Panc1 (cell line): ENCODE results near the gene CD244. TPM values are rescaled to one million over a fixed set of nuclear protein-coding genes. Genes with fewer than 3 reads are reported as not detected.

Experiments
- ATAC-seq: fragments of 200-7000 bp; cut with Tn5 transposase; 2 replicates; pipeline ENCODE4 v1.9.1; 2020; ENCODE audit warnings: mild to moderate bottlenecking, moderate library complexity
- BruUV-seq: library from RNA; stranded (reverse); fragments of 400-500 nt; replicated peaks from 2 replicates; lab custom pipeline; 2021; lab: Mats Ljungman, UMichigan
- CTCF ChIA-PET: fragments of 300-600 bp; sonication (Branson Sonifier 250); formaldehyde crosslinking; loops from one replicate; lab custom pipeline; 2022; ENCODE audit warnings: antibody characterized with exemption; lab: Charles Lee
- POLR2A ChIA-PET: fragments of 300-600 bp; sonication (Branson Sonifier 250); formaldehyde crosslinking; loops from one replicate; lab custom pipeline; 2022; ENCODE audit warnings: antibody characterized with exemption; lab: Charles Lee
- DNase-seq: peaks from one replicate; pipeline ENCODE4 v3.0.0-alpha.2; 2010; ENCODE audit warnings: low read depth, low spot score
- H3K27ac ChIP-seq: 2 replicates; pipeline ENCODE4 v1.5.1; 2011; ENCODE audit warnings: mild to moderate bottlenecking, low read length, inconsistent platforms
- H3K27me3 ChIP-seq: fragments of 200-500 bp; sonication (Bioruptor generic); 2 replicates; pipeline ENCODE4 v1.6.0; 2014; ENCODE audit warnings: low read length, inconsistent platforms; ENCODE audit not compliant: control insufficient read depth, insufficient read depth
- H3K36me3 ChIP-seq: fragments of 200-500 bp; sonication (Bioruptor generic); 2 replicates; pipeline ENCODE4 v1.5.1; 2014; ENCODE audit warnings: inconsistent platforms, mild to moderate bottlenecking, low read length, moderate library complexity; ENCODE audit not compliant: control insufficient read depth, insufficient read depth
- H3K4me1 ChIP-seq: 2 replicates; pipeline ENCODE4 v1.5.1; 2011; ENCODE audit warnings: inconsistent platforms, mild to moderate bottlenecking, low read length, moderate library complexity; ENCODE audit not compliant: control insufficient read depth, insufficient read depth
- H3K4me3 ChIP-seq, 2 experiments: 2 replicates each; pipeline ENCODE4 v1.5.1; 2011 to 2012; ENCODE audit warnings: low read depth in 2 of 2, low read length in 2 of 2, mild to moderate bottlenecking in 2 of 2, inconsistent platforms in 1 of 2, moderate library complexity in 1 of 2
- H3K9me3 ChIP-seq: fragments of 200-500 bp; sonication (Bioruptor generic); 2 replicates; pipeline ENCODE4 v1.5.1; 2014; ENCODE audit warnings: low read depth, mild to moderate bottlenecking, inconsistent platforms, low read length, moderate library complexity; ENCODE audit not compliant: control insufficient read depth, insufficient read depth
- POLR2AphosphoS5 ChIP-seq: IDR thresholded peaks from 2 replicates; pipeline ENCODE4 v1.6.1; 2012; ENCODE audit warnings: mild to moderate bottlenecking, low read depth, low read length, moderate library complexity
- SIN3A ChIP-seq: IDR thresholded peaks from 2 replicates; pipeline ENCODE4 v1.6.1; 2012; ENCODE audit warnings: low read depth, mild to moderate bottlenecking, low read length, moderate library complexity, borderline replicate concordance; ENCODE audit not compliant: insufficient read depth
- TCF7L2 ChIP-seq: IDR thresholded peaks from 2 replicates; pipeline ENCODE4 v1.6.1; 2011; ENCODE audit warnings: mild to moderate bottlenecking, low read depth, low read length, inconsistent platforms
- in situ Hi-C: cut with HindIII; loops from 2 replicates; pipeline ENCODE4 v1.10.0; 2016; ENCODE audit warnings: low sequenced_read_pairs, low pct_unique_long_range_greater_than_20kb
- intact Hi-C: fragments of 100-400 bp; cut with micrococcal nuclease; formaldehyde crosslinking; loops from one replicate; pipeline ENCODE4 v1.10.0; 2022; ENCODE audit not compliant: unreplicated experiment
- total RNA-seq: library from RNA; stranded (reverse); gene quantifications from one replicate; pipeline ENCODE4 v1.2.1, GENCODE V29; 2021; ENCODE audit not compliant: unreplicated experiment
- TF ChIP-seq, protein P1 (sequence below), 2 experiments: IDR thresholded peaks; 2 replicates each; pipeline ENCODE4 v1.6.1; 2011 to 2012; ENCODE audit warnings: low read depth in 2 of 2, control low read depth in 1 of 2, low read length in 1 of 2, mild to moderate bottlenecking in 1 of 2, moderate library complexity in 1 of 2; ENCODE audit not compliant: insufficient read depth in 1 of 2
- TF ChIP-seq, protein P2 (sequence below): fragments of 450-650 bp; IDR thresholded peaks from 2 replicates; pipeline ENCODE4 v1.5.1; 2017; ENCODE audit warnings: mild to moderate bottlenecking

CD244 gene
- total RNA-seq, 1 experiment from 2014 or later, result not detected

DNA sequence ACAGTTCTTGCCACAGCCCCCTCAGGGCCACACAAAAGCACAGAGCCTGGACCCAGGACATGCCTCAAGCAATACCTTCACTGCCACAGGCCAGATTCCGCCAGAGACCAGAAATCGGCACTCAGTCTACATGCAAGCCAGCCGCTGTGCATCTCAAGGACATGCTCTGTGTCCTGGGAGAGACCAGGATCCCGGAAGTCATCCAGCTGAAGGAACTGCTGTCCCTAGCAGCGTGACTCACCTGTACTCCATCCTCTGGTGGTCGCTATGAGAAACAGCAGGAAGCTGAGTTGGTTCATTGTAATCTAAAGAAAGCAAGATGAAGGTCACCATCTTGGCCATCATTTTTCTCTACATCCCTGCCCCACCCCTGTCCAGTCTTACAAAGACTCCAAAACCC is 21.9 kb upstream of the CD244 start:
- ATAC-seq, result peak; percentile 56; the same call in 1 of the 2 replicates
- 0 out of 2 replicates have a peak, but pooled peaks cover 2% of the 10 kb centered on the region for H3K27me3 ChIP-seq
- no peak overlapping the region for H3K4me3 ChIP-seq
- H3K9me3 ChIP-seq, result no peaks in the 10 kb centered on the region
- in situ Hi-C loops (no loop called here), intact Hi-C loops (no loop called here)
- DNase-seq, result no peak
- H3K27ac ChIP-seq, result no peak overlapping the region
- POLR2A ChIA-PET, result no interaction called here
- no TSS peak for BruUV-seq
- TF ChIP-seq POLR2AphosphoS5 (no peak), TCF7L2 (no peak), SIN3A (no peak)
- TF ChIP-seq, protein P1, sequence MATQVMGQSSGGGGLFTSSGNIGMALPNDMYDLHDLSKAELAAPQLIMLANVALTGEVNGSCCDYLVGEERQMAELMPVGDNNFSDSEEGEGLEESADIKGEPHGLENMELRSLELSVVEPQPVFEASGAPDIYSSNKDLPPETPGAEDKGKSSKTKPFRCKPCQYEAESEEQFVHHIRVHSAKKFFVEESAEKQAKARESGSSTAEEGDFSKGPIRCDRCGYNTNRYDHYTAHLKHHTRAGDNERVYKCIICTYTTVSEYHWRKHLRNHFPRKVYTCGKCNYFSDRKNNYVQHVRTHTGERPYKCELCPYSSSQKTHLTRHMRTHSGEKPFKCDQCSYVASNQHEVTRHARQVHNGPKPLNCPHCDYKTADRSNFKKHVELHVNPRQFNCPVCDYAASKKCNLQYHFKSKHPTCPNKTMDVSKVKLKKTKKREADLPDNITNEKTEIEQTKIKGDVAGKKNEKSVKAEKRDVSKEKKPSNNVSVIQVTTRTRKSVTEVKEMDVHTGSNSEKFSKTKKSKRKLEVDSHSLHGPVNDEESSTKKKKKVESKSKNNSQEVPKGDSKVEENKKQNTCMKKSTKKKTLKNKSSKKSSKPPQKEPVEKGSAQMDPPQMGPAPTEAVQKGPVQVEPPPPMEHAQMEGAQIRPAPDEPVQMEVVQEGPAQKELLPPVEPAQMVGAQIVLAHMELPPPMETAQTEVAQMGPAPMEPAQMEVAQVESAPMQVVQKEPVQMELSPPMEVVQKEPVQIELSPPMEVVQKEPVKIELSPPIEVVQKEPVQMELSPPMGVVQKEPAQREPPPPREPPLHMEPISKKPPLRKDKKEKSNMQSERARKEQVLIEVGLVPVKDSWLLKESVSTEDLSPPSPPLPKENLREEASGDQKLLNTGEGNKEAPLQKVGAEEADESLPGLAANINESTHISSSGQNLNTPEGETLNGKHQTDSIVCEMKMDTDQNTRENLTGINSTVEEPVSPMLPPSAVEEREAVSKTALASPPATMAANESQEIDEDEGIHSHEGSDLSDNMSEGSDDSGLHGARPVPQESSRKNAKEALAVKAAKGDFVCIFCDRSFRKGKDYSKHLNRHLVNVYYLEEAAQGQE (IDR thresholded peaks at IDR 0.05; ENCODE audit: insufficient read depth in 1 of 2, low read depth in 2 of 2, low read length in 1 of 2), result no peak
- TF ChIP-seq, protein P2, sequence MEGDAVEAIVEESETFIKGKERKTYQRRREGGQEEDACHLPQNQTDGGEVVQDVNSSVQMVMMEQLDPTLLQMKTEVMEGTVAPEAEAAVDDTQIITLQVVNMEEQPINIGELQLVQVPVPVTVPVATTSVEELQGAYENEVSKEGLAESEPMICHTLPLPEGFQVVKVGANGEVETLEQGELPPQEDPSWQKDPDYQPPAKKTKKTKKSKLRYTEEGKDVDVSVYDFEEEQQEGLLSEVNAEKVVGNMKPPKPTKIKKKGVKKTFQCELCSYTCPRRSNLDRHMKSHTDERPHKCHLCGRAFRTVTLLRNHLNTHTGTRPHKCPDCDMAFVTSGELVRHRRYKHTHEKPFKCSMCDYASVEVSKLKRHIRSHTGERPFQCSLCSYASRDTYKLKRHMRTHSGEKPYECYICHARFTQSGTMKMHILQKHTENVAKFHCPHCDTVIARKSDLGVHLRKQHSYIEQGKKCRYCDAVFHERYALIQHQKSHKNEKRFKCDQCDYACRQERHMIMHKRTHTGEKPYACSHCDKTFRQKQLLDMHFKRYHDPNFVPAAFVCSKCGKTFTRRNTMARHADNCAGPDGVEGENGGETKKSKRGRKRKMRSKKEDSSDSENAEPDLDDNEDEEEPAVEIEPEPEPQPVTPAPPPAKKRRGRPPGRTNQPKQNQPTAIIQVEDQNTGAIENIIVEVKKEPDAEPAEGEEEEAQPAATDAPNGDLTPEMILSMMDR, result no peak
- CTCF ChIA-PET, result no interaction called here
- no peaks in the 10 kb centered on the region for H3K36me3 ChIP-seq
- no peaks in the 10 kb centered on the region for H3K4me1 ChIP-seq

DNA sequence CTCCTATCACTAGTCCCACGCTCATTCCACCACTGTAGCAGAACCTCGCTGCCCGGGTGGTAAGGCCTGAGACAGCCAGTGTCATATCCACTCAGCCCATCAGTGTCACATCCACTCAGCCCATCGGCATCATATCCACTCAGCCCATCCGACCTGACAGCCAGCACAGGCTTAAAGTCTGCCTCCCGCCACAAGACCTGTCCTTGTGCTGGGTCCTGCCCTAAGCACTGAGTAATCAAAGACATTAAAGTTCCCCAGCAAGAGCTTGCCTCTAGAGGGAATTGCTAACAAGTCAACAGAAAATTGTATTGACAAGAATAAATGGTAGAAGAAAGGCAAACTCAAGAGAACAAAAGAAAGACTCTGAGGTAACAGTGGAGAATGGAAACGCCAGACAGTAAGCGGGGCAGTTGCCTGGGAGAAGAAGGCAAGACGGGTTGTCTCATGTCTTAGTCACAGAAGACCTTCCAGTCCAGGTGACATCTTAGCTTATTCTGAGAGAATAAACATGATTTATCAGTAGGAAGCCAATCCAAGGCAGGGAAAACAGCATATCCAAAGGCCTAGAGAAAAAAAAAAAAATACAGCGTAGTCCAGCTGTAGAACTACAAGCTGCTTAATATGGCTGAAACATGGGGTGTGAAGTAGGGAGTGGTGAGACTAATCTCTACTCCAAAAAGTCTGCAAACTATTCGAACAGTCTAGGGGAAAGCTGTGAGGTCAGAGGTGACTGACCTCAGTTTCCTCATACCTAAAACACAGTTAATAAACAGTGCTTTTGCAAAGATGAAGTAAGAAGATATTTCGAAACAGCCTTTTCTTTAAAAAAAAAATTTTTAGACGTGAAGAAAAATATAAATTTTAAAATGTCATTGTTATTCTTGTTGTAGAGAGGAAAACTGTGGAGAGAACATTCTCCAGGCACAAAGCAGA is 21.2 kb upstream of the CD244 start:
- H3K27me3 ChIP-seq, result 0 out of 2 replicates have a peak, but pooled peaks cover 2% of the 10 kb centered on the region
- no peaks in the 10 kb centered on the region for H3K4me1 ChIP-seq
- in situ Hi-C loops (no loop called here), intact Hi-C loops (no loop called here)
- ATAC-seq (no peak), DNase-seq (no peak)
- TF ChIP-seq TCF7L2 (no peak), SIN3A (no peak), POLR2AphosphoS5 (no peak)
- TF ChIP-seq, protein P2, result no peak
- TF ChIP-seq, protein P1 (IDR thresholded peaks at IDR 0.05; ENCODE audit: insufficient read depth in 1 of 2, low read depth in 2 of 2, low read length in 1 of 2), result no peak
- H3K36me3 ChIP-seq, result no peaks in the 10 kb centered on the region
- H3K27ac ChIP-seq, result no peak overlapping the region
- CTCF ChIA-PET, result no interaction called here
- H3K4me3 ChIP-seq, result no peak overlapping the region
- POLR2A ChIA-PET, result no interaction called here
- BruUV-seq, result no TSS peak
- H3K9me3 ChIP-seq, result no peaks in the 10 kb centered on the region
